Peyer's patch (tissue), 4 donors: Measurements from ENCODE around the gene PKP4.
"Not testable (repeated sequence)": the region's sequence is repeated elsewhere in the genome, so short reads cannot be mapped to it uniquely, and the experiment has no call there.

ENCODE experiments used
- CTCF ChIP-seq, 6 experiments: fragments of 450-650 bp in 4 of 6; fragments of 200-600 bp in 2 of 6; sonication (generic) in 1 of 6; IDR thresholded peaks; one replicate each; pipeline ENCODE4 v1.5.1; 2017 to 2019; ENCODE audit warnings: antibody characterized with exemption in 6 of 6, mild to moderate bottlenecking in 3 of 6, moderate library complexity in 1 of 6
- POLR2A ChIP-seq, 2 donors: fragments of 450-650 bp; IDR thresholded peaks; one replicate each; pipeline ENCODE4 v1.5.1; 2017; ENCODE audit warnings: antibody characterized with exemption in 2 of 2, mild to moderate bottlenecking in 2 of 2, moderate library complexity in 2 of 2

- TF ChIP-seq POLR2A, CTCF (IDR thresholded peaks at IDR 0.05): not testable (repeated sequence)
These were observed 17.7 kb upstream of the PKP4 start for GRCh38 chr2:158439062-158439461.
